Neuronal stem cell (in vitro differentiated cells): ENCODE data around the gene DLL4.

Experiments
- DNase-seq: peaks from one replicate; pipeline ENCODE4 v3.0.0-alpha.2; 2013; ENCODE audit warnings: low spot score
- H2AFZ ChIP-seq: one replicate; pipeline ENCODE4 v1.6.1; 2013; ENCODE audit warnings: mild to moderate bottlenecking, low read length, inconsistent platforms
- H2AK5ac ChIP-seq: 2 replicates; pipeline ENCODE4 v1.6.1; 2013; ENCODE audit warnings: low read depth, mild to moderate bottlenecking, inconsistent platforms, low read length, moderate library complexity, mixed read lengths
- H2BK120ac ChIP-seq: 2 replicates; pipeline ENCODE4 v1.6.1; 2013; ENCODE audit warnings: low read depth, mild to moderate bottlenecking, inconsistent platforms, low read length, moderate library complexity, mixed read lengths
- H2BK12ac ChIP-seq: one replicate; pipeline ENCODE4 v1.6.1; 2013; ENCODE audit warnings: low read length, inconsistent platforms
- H2BK15ac ChIP-seq: 2 replicates; pipeline ENCODE4 v1.6.1; 2013; ENCODE audit warnings: mild to moderate bottlenecking, low read length, inconsistent platforms, mixed read lengths
- H2BK5ac ChIP-seq: one replicate; pipeline ENCODE4 v1.6.1; 2013; ENCODE audit warnings: inconsistent platforms, mild to moderate bottlenecking, low read length, moderate library complexity
- H3K14ac ChIP-seq: one replicate; pipeline ENCODE4 v1.6.1; 2013; ENCODE audit warnings: low read length, inconsistent platforms
- H3K18ac ChIP-seq: 2 replicates; pipeline ENCODE4 v1.6.1; 2013; ENCODE audit warnings: low read length, inconsistent platforms
- H3K23ac ChIP-seq: 2 replicates; pipeline ENCODE4 v1.6.1; 2013; ENCODE audit warnings: low read depth, mild to moderate bottlenecking, mixed read lengths, low read length, inconsistent platforms; ENCODE audit not compliant: poor library complexity
- H3K27ac ChIP-seq: replicated peaks from 3 replicates; pipeline ENCODE4 v1.5.1; 2013; ENCODE audit warnings: low read length, inconsistent platforms
- H3K27me3 ChIP-seq, 3 experiments: 2 replicates each; pipeline ENCODE4 v1.6.1; 2013; ENCODE audit warnings: low read length in 3 of 3, mild to moderate bottlenecking in 2 of 3, inconsistent platforms in 1 of 3, low read depth in 1 of 3, mixed read lengths in 1 of 3, moderate library complexity in 1 of 3; ENCODE audit not compliant: control insufficient read depth in 3 of 3, insufficient read depth in 3 of 3
- H3K36me3 ChIP-seq, 2 donors: replicated peaks in 1 of 2; 2 replicates each; pipeline ENCODE4 v1.6.1; 2013; ENCODE audit warnings: low read length in 2 of 2; ENCODE audit not compliant: control insufficient read depth in 2 of 2, insufficient read depth in 2 of 2
- H3K4ac ChIP-seq: 2 replicates; pipeline ENCODE4 v1.6.1; 2013; ENCODE audit warnings: inconsistent platforms, mild to moderate bottlenecking, low read length, moderate library complexity
- H3K4me1 ChIP-seq, 2 donors: 1 replicate in 1 of 2; 2 replicates in 1 of 2; pipeline ENCODE4 v1.6.1; 2013; ENCODE audit warnings: low read length in 2 of 2, low read depth in 1 of 2; ENCODE audit not compliant: control insufficient read depth in 2 of 2, insufficient read depth in 1 of 2
- H3K4me2 ChIP-seq: one replicate; pipeline ENCODE4 v1.6.1; 2013; ENCODE audit warnings: mild to moderate bottlenecking, low read length, inconsistent platforms; ENCODE audit not compliant: insufficient read depth, poor library complexity, severe bottlenecking
- H3K4me3 ChIP-seq, 2 donors: 2 replicates each; pipeline ENCODE4 v1.5.1; 2013; ENCODE audit warnings: low read length in 2 of 2, mild to moderate bottlenecking in 2 of 2, inconsistent platforms in 1 of 2, moderate library complexity in 1 of 2
- H3K79me1 ChIP-seq: one replicate; pipeline ENCODE4 v1.6.1; 2013; ENCODE audit warnings: low read depth, mild to moderate bottlenecking, inconsistent platforms, low read length, moderate library complexity
- H3K9ac ChIP-seq: one replicate; pipeline ENCODE4 v1.6.1; 2013; ENCODE audit warnings: mild to moderate bottlenecking, low read depth, low read length, inconsistent platforms; ENCODE audit not compliant: poor library complexity
- H3K9me3 ChIP-seq, 2 donors: replicated peaks in 1 of 2; 2 replicates each; pipeline versions ENCODE3 to v1.6.1; 2013; ENCODE audit warnings: low read length in 2 of 2, mild to moderate bottlenecking in 2 of 2, inconsistent platforms in 1 of 2, low read depth in 1 of 2, mixed read lengths in 1 of 2, moderate library complexity in 1 of 2; ENCODE audit not compliant: control insufficient read depth in 2 of 2, insufficient read depth in 1 of 2
- H4K8ac ChIP-seq: one replicate; pipeline ENCODE4 v1.6.1; 2013; ENCODE audit warnings: low read depth, mild to moderate bottlenecking, inconsistent platforms, low read length, moderate library complexity
- H4K91ac ChIP-seq: one replicate; pipeline ENCODE4 v1.6.1; 2013; ENCODE audit warnings: low read length, low read depth, mild to moderate bottlenecking, inconsistent platforms; ENCODE audit not compliant: poor library complexity
- WGBS, 2 donors: extraction: QIAGEN DNeasy Blood & Tissue Kit; methylation state at CpG; one replicate each; pipeline ENCODE4 v1.1.7; 2013; ENCODE audit warnings: missing lambda C conversion rate in 2 of 2, mixed read lengths in 1 of 2; ENCODE audit not compliant: insufficient read length in 2 of 2, insufficient replicate concordance in 1 of 2; ENCODE audit errors: extremely low coverage in 2 of 2; 5-methylcytosine and 5-hydroxymethylcytosine counted together

DLL4 gene

GRCh38 chr15:40934457-40934856 lies 5.3 kb downstream of the DLL4 start:
- no peak overlapping the region for H3K27ac ChIP-seq
- no peaks in the 10 kb centered on the region for H3K9me3 ChIP-seq
- H2AFZ ChIP-seq: no peak overlapping the region
- peak overlapping the region; percentile 74 for H3K18ac ChIP-seq
- no peaks in the 10 kb centered on the region for H3K36me3 ChIP-seq
- H3K4me1 ChIP-seq: peaks cover 11 to 28% of the 10 kb centered on the region in 2 donors
- H2BK120ac ChIP-seq: no peak overlapping the region
- no peak overlapping the region for H2AK5ac ChIP-seq
- H3K14ac ChIP-seq: no peak overlapping the region
- H3K27me3 ChIP-seq: peaks cover 9 to 42% (median 36%) of the 10 kb centered on the region in 3 experiments
- H2BK5ac ChIP-seq: no peak overlapping the region
- H3K9ac ChIP-seq: no peak overlapping the region
- no peak overlapping the region for H3K4me2 ChIP-seq
- no peak overlapping the region for H3K4me3 ChIP-seq
- no CpG with 5 or more reads among the region's 6 CpGs for WGBS, 2 donors
- no peak overlapping the region for H3K23ac ChIP-seq
- no peak overlapping the region for H4K91ac ChIP-seq
- H4K8ac ChIP-seq: no peak overlapping the region
- no peak for DNase-seq
- H2BK12ac ChIP-seq: peak overlapping the region; percentile 98
- no peaks in the 10 kb centered on the region for H3K79me1 ChIP-seq
- H3K4ac ChIP-seq: no peak overlapping the region
- H2BK15ac ChIP-seq: no peak overlapping the region

- Histone ChIP-seq H2BK5ac (no peak overlapping the region), H3K4me2 (no peak overlapping the region), H4K8ac (no peak overlapping the region), H3K27ac (no peak overlapping the region), H2BK12ac (peak overlapping the region; percentile 68), H2AK5ac (peak overlapping the region; percentile 1), H2BK120ac (no peak overlapping the region), H3K4me1 (peaks cover 6 to 21% of the 10 kb centered on the region in 2 donors), H3K9ac (no peak overlapping the region), H3K36me3 (no peaks in the 10 kb centered on the region), H3K4me3 (no peak overlapping the region), H3K79me1 (no peaks in the 10 kb centered on the region), H2AFZ (peak overlapping the region; percentile 71), H3K14ac (no peak overlapping the region), H2BK15ac (peak overlapping the region; percentile 31), H4K91ac (no peak overlapping the region), H3K27me3 (peaks cover 0 to 28% (median 18%) of the 10 kb centered on the region in 3 experiments), H3K9me3 (no peaks in the 10 kb centered on the region), H3K18ac (peak overlapping the region; percentile 33), H3K23ac (peak overlapping the region; percentile 52), H3K4ac (no peak overlapping the region)
- no CpG with 5 or more reads among the region's 31 CpGs for WGBS, 2 donors
- DNase-seq: no peak
Measured at GRCh38 chr15:40936234-40936708, 7.1 kb downstream of the DLL4 start.

- no peak overlapping the region for H2AK5ac ChIP-seq
- H3K4me1 ChIP-seq: peaks cover 7 to 14% of the 10 kb centered on the region in 2 donors
- H4K91ac ChIP-seq: no peak overlapping the region
- no peak overlapping the region for H3K14ac ChIP-seq
- peaks cover 0 to 21% (median 10%) of the 10 kb centered on the region in 3 experiments for H3K27me3 ChIP-seq
- no peak overlapping the region for H3K4me3 ChIP-seq
- H3K36me3 ChIP-seq: no peaks in the 10 kb centered on the region
- H3K4ac ChIP-seq: no peak overlapping the region
- DNase-seq: no peak
- peak overlapping the region; percentile 52 for H3K23ac ChIP-seq
- H2BK12ac ChIP-seq: no peak overlapping the region
- no peaks in the 10 kb centered on the region for H3K79me1 ChIP-seq
- H3K27ac ChIP-seq: no peak overlapping the region
- peak overlapping the region; percentile 71 for H2AFZ ChIP-seq
- no peak overlapping the region for H3K9ac ChIP-seq
- H2BK15ac ChIP-seq: peak overlapping the region; percentile 31
- no peaks in the 10 kb centered on the region for H3K9me3 ChIP-seq
- no CpG with 5 or more reads among the region's 15 CpGs for WGBS, 2 donors
- H3K18ac ChIP-seq: peak overlapping the region; percentile 33
- H2BK5ac ChIP-seq: no peak overlapping the region
- H4K8ac ChIP-seq: no peak overlapping the region
- H3K4me2 ChIP-seq: no peak overlapping the region
- H2BK120ac ChIP-seq: no peak overlapping the region
Measured at GRCh38 chr15:40936709-40937666, 7.8 kb downstream of the DLL4 start.
